Thyroid gland (tissue), 4 donors: Measurements from ENCODE around the gene C3orf80.

Experiments
- POLR2A ChIP-seq, 2 donors: fragments of 450-650 bp; IDR thresholded peaks; one replicate each; pipeline ENCODE4 v1.6.1; 2017; ENCODE audit warnings: antibody characterized with exemption in 2 of 2, mild to moderate bottlenecking in 2 of 2, moderate library complexity in 1 of 2
- TF ChIP-seq, protein P1 (sequence below), 6 experiments: fragments of 200-600 bp in 3 of 6; fragments of 450-650 bp in 3 of 6; sonication (generic) in 3 of 6; IDR thresholded peaks; one replicate each; pipeline ENCODE4 v1.5.1; 2016 to 2019; ENCODE audit warnings: antibody characterized with exemption in 6 of 6, mild to moderate bottlenecking in 2 of 6, inconsistent platforms in 1 of 6, moderate library complexity in 1 of 6

DNA sequence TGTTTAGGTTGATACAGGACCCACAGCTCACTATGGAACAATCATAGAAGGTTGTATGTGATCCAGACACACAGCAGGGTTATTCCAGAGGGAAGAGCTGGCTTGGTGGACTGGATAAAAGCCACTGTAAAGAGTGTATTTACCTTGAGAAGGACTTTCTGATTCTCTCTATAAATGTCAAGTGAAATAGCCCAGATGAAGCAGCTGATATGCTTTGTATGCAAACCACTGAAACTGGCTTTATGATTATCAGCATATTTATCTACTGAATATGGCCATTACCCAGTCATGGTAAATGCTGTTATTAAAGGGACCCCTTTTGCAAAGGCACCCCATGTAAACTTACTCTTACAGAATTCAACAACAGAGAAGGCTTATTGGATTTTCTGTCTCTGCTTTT, 28.1 kb downstream of the C3orf80 start:
- TF ChIP-seq, protein P1, sequence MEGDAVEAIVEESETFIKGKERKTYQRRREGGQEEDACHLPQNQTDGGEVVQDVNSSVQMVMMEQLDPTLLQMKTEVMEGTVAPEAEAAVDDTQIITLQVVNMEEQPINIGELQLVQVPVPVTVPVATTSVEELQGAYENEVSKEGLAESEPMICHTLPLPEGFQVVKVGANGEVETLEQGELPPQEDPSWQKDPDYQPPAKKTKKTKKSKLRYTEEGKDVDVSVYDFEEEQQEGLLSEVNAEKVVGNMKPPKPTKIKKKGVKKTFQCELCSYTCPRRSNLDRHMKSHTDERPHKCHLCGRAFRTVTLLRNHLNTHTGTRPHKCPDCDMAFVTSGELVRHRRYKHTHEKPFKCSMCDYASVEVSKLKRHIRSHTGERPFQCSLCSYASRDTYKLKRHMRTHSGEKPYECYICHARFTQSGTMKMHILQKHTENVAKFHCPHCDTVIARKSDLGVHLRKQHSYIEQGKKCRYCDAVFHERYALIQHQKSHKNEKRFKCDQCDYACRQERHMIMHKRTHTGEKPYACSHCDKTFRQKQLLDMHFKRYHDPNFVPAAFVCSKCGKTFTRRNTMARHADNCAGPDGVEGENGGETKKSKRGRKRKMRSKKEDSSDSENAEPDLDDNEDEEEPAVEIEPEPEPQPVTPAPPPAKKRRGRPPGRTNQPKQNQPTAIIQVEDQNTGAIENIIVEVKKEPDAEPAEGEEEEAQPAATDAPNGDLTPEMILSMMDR (IDR thresholded peaks at IDR 0.05): no peak
- no peak for TF ChIP-seq POLR2A (IDR thresholded peaks at IDR 0.05)
